ENCODE measurements around the gene RAMACL. TPM values are rescaled to one million over a fixed set of nuclear protein-coding genes. Genes with fewer than 3 reads are reported as not detected.

RAMACL gene
- total RNA-seq, 2 donors from 2014 or later, result 0.44 to 0.82 TPM

Other genes with a start within 250 kb of the RAMACL start
- 10 to 100 TPM; 10.9 to 12.3 TPM for gene SFT2D1, start 244.1 kb downstream of the RAMACL start, total RNA-seq
- 10 to 100 TPM; 21.6 to 22.1 TPM for gene MPC1, start 203.7 kb downstream of the RAMACL start, total RNA-seq
- gene RPS6KA2, start 40.6 kb upstream of the RAMACL start, total RNA-seq, result 1 to 10 TPM; 3.3 to 5.9 TPM